Transverse colon (tissue), 4 donors: ENCODE data around the gene STK17A. TPM values are rescaled to one million over a fixed set of nuclear protein-coding genes. Genes with fewer than 3 reads are reported as not detected.

Experiments used
- DNase-seq: peaks from one replicate; pipeline ENCODE4 v3.0.0-alpha.2; 2019
- H3K27ac ChIP-seq, 4 donors: fragments of 200-600 bp; sonication (generic); 2 replicates each; pipeline ENCODE4 v1.5.1; 2016 to 2018; ENCODE audit warnings: inconsistent platforms in 4 of 4
- H3K27me3 ChIP-seq: fragments of 200-600 bp; sonication (generic); 2 replicates; pipeline ENCODE4 v1.5.1; 2017; ENCODE audit warnings: inconsistent platforms
- H3K36me3 ChIP-seq, 4 donors: fragments of 200-600 bp; sonication (generic); 2 replicates each; pipeline ENCODE4 v1.5.1; 2017 to 2019; ENCODE audit warnings: inconsistent platforms in 4 of 4
- H3K4me1 ChIP-seq, 4 donors: fragments of 200-600 bp; sonication (generic); 2 replicates each; pipeline ENCODE4 v1.5.1; 2017 to 2020; ENCODE audit warnings: inconsistent platforms in 4 of 4
- H3K4me3 ChIP-seq, 4 donors: fragments of 200-600 bp; sonication (generic); 1 replicate in 1 of 4; 2 replicates in 3 of 4; pipeline versions ENCODE4 v1.5.1 to v1.6.1; 2017 to 2019; ENCODE audit warnings: inconsistent platforms in 4 of 4
- H3K9me3 ChIP-seq, 2 donors: fragments of 200-600 bp; sonication (generic); 2 replicates each; pipeline ENCODE4 v1.5.1; 2017 to 2019; ENCODE audit warnings: inconsistent platforms in 2 of 2
- POLR2A ChIP-seq: fragments of 450-650 bp; IDR thresholded peaks from one replicate; pipeline ENCODE4 v1.6.1; 2016; ENCODE audit warnings: antibody characterized with exemption, mild to moderate bottlenecking, moderate library complexity
- POLR2AphosphoS5 ChIP-seq, 3 donors: sonication (generic); formaldehyde crosslinking; IDR thresholded peaks; one replicate each; pipeline ENCODE4 v1.6.1; 2016; ENCODE audit warnings: antibody characterized with exemption in 3 of 3
- WGBS, 2 donors: methylation state at CpG; one replicate each; pipeline ENCODE4 v1.1.5; 2018; ENCODE audit warnings: low coverage in 1 of 2; 5-methylcytosine and 5-hydroxymethylcytosine counted together
- in situ Hi-C, 4 donors: fragments of 200-750 bp; cut with MboI; loops; one replicate each; pipeline versions ENCODE4 v1.15.0 to v1.15.1; 2017; ENCODE audit warnings: low sequenced_read_pairs in 3 of 4, low pct_ligation_motif_present in 1 of 4, low pct_unique_long_range_greater_than_20kb in 1 of 4
- intact Hi-C: fragments of 100-400 bp; cut with DNase I; formaldehyde crosslinking; loops from one replicate; pipeline ENCODE4 v1.15.1; 2023; ENCODE audit warnings: low total_unique reads
- total RNA-seq, 4 donors: library from RNA; depleted of rRNA; stranded (reverse); fragments of >200 nt; gene quantifications; one replicate each; pipeline ENCODE4 v1.1.0, GENCODE V29; 2016

The STK17A gene
- total RNA-seq, 4 donors from 2014 or later: 6.0 to 35.7 (median 26.4) TPM

- DNase-seq: no peak
- Histone ChIP-seq H3K9me3 (no peaks in the 10 kb centered on the region), H3K4me1 (peaks cover 4 to 26% (median 8%) of the 10 kb centered on the region in 4 donors), H3K4me3 (no peak overlapping the region), H3K27me3 (no peaks in the 10 kb centered on the region), H3K27ac (peak overlapping the region; percentile 1 to 55 (median 6)), H3K36me3 (no peaks in the 10 kb centered on the region)
- in situ Hi-C loops (no loop called here), intact Hi-C loops (no loop called here)
- TF ChIP-seq POLR2A (no peak), POLR2AphosphoS5 (IDR thresholded peaks at IDR 0.05) (peak in 1 of 3 donors; percentile 59)
- 36 to 65% methylated on average over 3 to 4 of the region's 4 CpGs for WGBS, 2 donors
Observed at GRCh38 chr7:43674559-43675436, 91.9 kb downstream of the STK17A start.

Other genes with a start within 250 kb of the STK17A start
- gene COA1, start 146.4 kb downstream of the STK17A start, total RNA-seq: 10 to 100 TPM; 31.8 to 53.2 (median 39.8) TPM
- 100 to 1,000 TPM in 1 of 4 donors, 10 to 100 TPM in 2, 1 to 10 TPM in 1; 1.5 to 119 (median 15.9) TPM for gene BLVRA, start 175.6 kb downstream of the STK17A start, total RNA-seq